GM12878 (cell line): Measurements from ENCODE around the gene LRRC45. TPM values are rescaled to one million over a fixed set of nuclear protein-coding genes. Genes with fewer than 3 reads are reported as not detected.

Source experiments
- ATAC-seq: fragments of 200-7000 bp; cut with Tn5 transposase; 3 replicates; pipeline ENCODE4 v1.9.1; 2020; ENCODE audit warnings: mild to moderate bottlenecking, moderate library complexity
- BruUV-seq: library from RNA; stranded (reverse); fragments of 400-500 nt; replicated peaks from 2 replicates; lab custom pipeline; 2021; lab: Mats Ljungman, UMichigan
- CTCF ChIA-PET: fragments of 300-600 bp; sonication (Branson Sonifier 250); formaldehyde crosslinking; extraction: SDS; loops from one replicate; lab custom pipeline; 2021; ENCODE audit warnings: inconsistent platforms; lab: Yijun Ruan, JAX
- POLR2A ChIA-PET: fragments of 350-600 bp; formaldehyde crosslinking; extraction: SDS; loops from one replicate; lab custom pipeline; 2021; ENCODE audit warnings: inconsistent platforms; lab: Charles Lee
- RAD21 ChIA-PET: fragments of 300-600 bp; sonication (Branson Sonifier 250); formaldehyde crosslinking; loops from one replicate; lab custom pipeline; 2023; ENCODE audit warnings: antibody characterized with exemption; ENCODE audit not compliant: unreplicated experiment; lab: Charles Lee
- SMC1A ChIA-PET: fragments of 300-600 bp; sonication (Branson Sonifier 250); formaldehyde crosslinking; loops from one replicate; lab custom pipeline; 2023; ENCODE audit not compliant: unreplicated experiment, uncharacterized antibody; lab: Charles Lee
- DNase-seq: peaks from one replicate; pipeline ENCODE4 v3.0.0-alpha.2; 2011; ENCODE audit warnings: low read depth, low spot score
- FAIRE-seq: peaks from 3 replicates; lab custom pipeline; 2011; peaks lifted over from hg19 to GRCh38; lab: Jason Lieb, UNC
- H2AFZ ChIP-seq: 2 replicates; pipeline ENCODE4 v1.6.0; 2011; ENCODE audit warnings: low read depth, low read length, control low read depth; ENCODE audit not compliant: control insufficient read depth
- H3K27ac ChIP-seq: 2 replicates; pipeline ENCODE4 v1.5.1; 2011; ENCODE audit warnings: control low read depth; ENCODE audit not compliant: control insufficient read depth, insufficient read depth
- H3K27me3 ChIP-seq, 2 experiments: replicated peaks in 1 of 2; 2 replicates each; pipeline versions ENCODE4 v1.6.0 to v1.6.1; 2011; ENCODE audit warnings: low read length in 1 of 2; ENCODE audit not compliant: control insufficient read depth in 2 of 2, insufficient read depth in 2 of 2
- H3K36me3 ChIP-seq, 2 experiments: 2 replicates each; pipeline ENCODE4 v1.5.1; 2011; ENCODE audit warnings: low read length in 1 of 2; ENCODE audit not compliant: control insufficient read depth in 2 of 2, insufficient read depth in 2 of 2
- H3K4me1 ChIP-seq: 2 replicates; pipeline ENCODE4 v1.6.1; 2011; ENCODE audit warnings: mild to moderate bottlenecking, low read length, moderate library complexity, mixed read lengths; ENCODE audit not compliant: control insufficient read depth, insufficient read depth
- H3K4me2 ChIP-seq: 2 replicates; pipeline ENCODE4 v1.6.0; 2011; ENCODE audit warnings: control low read depth; ENCODE audit not compliant: control insufficient read depth, insufficient read depth
- H3K4me3 ChIP-seq: fragments of 200-600 bp; sonication (generic); 2 replicates; pipeline ENCODE4 v1.5.1; 2016
- H3K79me2 ChIP-seq: 2 replicates; pipeline ENCODE4 v1.6.0; 2011; ENCODE audit warnings: low read length; ENCODE audit not compliant: control insufficient read depth, insufficient read depth
- H3K9ac ChIP-seq: 2 replicates; pipeline ENCODE4 v1.8.0; 2011; ENCODE audit warnings: low read length, control low read depth, mixed read lengths; ENCODE audit not compliant: control insufficient read depth, insufficient read depth
- H3K9me3 ChIP-seq: replicated peaks from 3 replicates; pipeline ENCODE4 v1.5.1; 2011; ENCODE audit warnings: mild to moderate bottlenecking, low read length; ENCODE audit not compliant: control insufficient read depth, insufficient read depth
- H4K20me1 ChIP-seq: 2 replicates; pipeline ENCODE4 v1.6.0; 2011; ENCODE audit not compliant: control insufficient read depth, insufficient read depth
- ASH2L ChIP-seq: fragments of 300-600, 200-600 bp; sonication (generic); IDR thresholded peaks from 2 replicates; pipeline ENCODE4 v1.6.1; 2017; ENCODE audit warnings: low read depth, mild to moderate bottlenecking, borderline replicate concordance
- HCFC1 ChIP-seq: fragments of 150-350 bp; IDR thresholded peaks from 2 replicates; pipeline ENCODE4 v1.6.1; 2014; ENCODE audit warnings: low read length
- MYC ChIP-seq: IDR thresholded peaks from 2 replicates; pipeline ENCODE4 v1.6.1; 2011; ENCODE audit warnings: mild to moderate bottlenecking, low read length, moderate library complexity, inconsistent platforms; ENCODE audit not compliant: insufficient read depth, insufficient replicate concordance, insufficient read length, severe bottlenecking
- NR2F1 ChIP-seq: fragments of 450-650 bp; conservative IDR thresholded peaks from 2 replicates; pipeline ENCODE4 v1.6.1; 2017; ENCODE audit warnings: mild to moderate bottlenecking
- PAX8 ChIP-seq: fragments of 450-650 bp; IDR thresholded peaks from 2 replicates; pipeline ENCODE4 v1.6.1; 2017; ENCODE audit warnings: mild to moderate bottlenecking, moderate library complexity
- TCF7 ChIP-seq: IDR thresholded peaks from 2 replicates; pipeline ENCODE4 v1.6.1; 2014; ENCODE audit warnings: antibody characterized with exemption, borderline replicate concordance
- YY1 ChIP-seq: IDR thresholded peaks from 2 replicates; pipeline ENCODE4 v1.6.1; 2011; ENCODE audit warnings: low read depth, mild to moderate bottlenecking, low read length
- WGBS: methylation state at CpG from one replicate; pipeline ENCODE4 v1.1.6; 2016; ENCODE audit warnings: low lambda C conversion rate; ENCODE audit not compliant: insufficient replicate concordance, insufficient coverage; ENCODE audit errors: missing lambda C conversion rate; 5-methylcytosine and 5-hydroxymethylcytosine counted together
- in situ Hi-C: fragments of 300-500 bp; cut with MboI; formaldehyde crosslinking; loops from 9 replicates; pipeline ENCODE4 v1.14.3; 2018; ENCODE audit warnings: mixed read lengths
- intact Hi-C: fragments of 100-400 bp; cut with micrococcal nuclease; formaldehyde crosslinking; loops from one replicate; pipeline ENCODE4 v1.14.2; 2022; ENCODE audit not compliant: unreplicated experiment
- polyA plus RNA-seq, 11 experiments: library from polyadenylated mRNA; depleted of rRNA in 4 of 11; unstranded in 6 of 11; stranded (reverse) in 5 of 11; fragments of >200 nt; fragmentation: Nextera tagmentation in 4 of 11; fragmentation: Illumina TruSeq in 1 of 11; extraction: Ambion mirVana in 4 of 11; extraction: Trizol in 1 of 11; gene quantifications; 1 replicate in 1 of 11; 2 replicates in 10 of 11; pipeline versions ENCODE4 v1.2.1 to v1.2.3, GENCODE V29; 2011 to 2016; ENCODE audit warnings: inconsistent platforms in 2 of 11, missing spikeins in 2 of 11, low read depth in 1 of 11
- total RNA-seq, 4 experiments: library from RNA; depleted of rRNA in 3 of 4; stranded (reverse); fragments of >200 nt in 3 of 4; fragmentation: Illumina TruSeq in 1 of 4; extraction: Trizol in 1 of 4; gene quantifications; 2 replicates each; pipeline versions ENCODE4 v1.2.1 to v1.2.3, GENCODE V29; 2013 to 2021
- TF ChIP-seq, protein P1 (sequence below): IDR thresholded peaks from 2 replicates; pipeline ENCODE4 v1.6.1; 2011; ENCODE audit warnings: borderline replicate concordance, low read depth, mild to moderate bottlenecking, moderate library complexity, low read length; ENCODE audit not compliant: insufficient read depth, poor library complexity, severe bottlenecking

LRRC45 gene
- total and polyA plus RNA-seq, 10 of the 15 experiments (the other 5 are each of a cell fraction or from before 2014, with no cell fraction given): 0.03 to 27.7 (median 10.4) TPM

DNA sequence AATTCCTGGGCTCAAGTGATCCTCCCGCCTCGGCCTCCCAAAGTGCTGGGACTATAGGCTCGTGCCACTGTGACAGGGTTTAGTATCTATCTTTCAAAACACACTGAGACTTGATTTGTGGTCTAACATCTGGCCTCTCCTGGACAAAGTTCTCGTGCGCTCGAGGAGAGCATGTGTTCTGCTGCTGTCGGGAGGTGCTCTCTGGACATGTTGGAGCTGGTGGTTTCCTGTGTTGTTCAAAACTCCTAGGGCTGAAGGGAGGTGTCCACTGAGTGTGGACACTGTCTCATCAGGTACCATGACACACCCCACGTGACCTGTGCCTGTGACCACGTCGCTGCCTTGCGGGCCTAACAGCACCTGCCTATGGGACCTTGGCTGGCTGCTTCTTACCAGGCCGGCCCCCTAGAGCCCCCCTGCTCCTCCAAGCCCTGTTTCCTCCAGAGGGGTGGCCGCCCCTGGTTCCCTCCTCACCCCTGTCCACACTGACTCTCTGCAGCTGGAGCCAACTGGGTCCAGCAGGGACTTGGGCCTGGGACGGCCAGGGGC, 22.9 kb downstream of the LRRC45 start (continued):
- TF ChIP-seq MYC: no peak
- TF ChIP-seq ASH2L: no peak
- TF ChIP-seq TCF7: no peak
- TF ChIP-seq, protein P1, sequence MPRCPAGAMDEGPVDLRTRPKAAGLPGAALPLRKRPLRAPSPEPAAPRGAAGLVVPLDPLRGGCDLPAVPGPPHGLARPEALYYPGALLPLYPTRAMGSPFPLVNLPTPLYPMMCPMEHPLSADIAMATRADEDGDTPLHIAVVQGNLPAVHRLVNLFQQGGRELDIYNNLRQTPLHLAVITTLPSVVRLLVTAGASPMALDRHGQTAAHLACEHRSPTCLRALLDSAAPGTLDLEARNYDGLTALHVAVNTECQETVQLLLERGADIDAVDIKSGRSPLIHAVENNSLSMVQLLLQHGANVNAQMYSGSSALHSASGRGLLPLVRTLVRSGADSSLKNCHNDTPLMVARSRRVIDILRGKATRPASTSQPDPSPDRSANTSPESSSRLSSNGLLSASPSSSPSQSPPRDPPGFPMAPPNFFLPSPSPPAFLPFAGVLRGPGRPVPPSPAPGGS: no peak
- no peak for TF ChIP-seq HCFC1
- TF ChIP-seq NR2F1: no peak

DNA sequence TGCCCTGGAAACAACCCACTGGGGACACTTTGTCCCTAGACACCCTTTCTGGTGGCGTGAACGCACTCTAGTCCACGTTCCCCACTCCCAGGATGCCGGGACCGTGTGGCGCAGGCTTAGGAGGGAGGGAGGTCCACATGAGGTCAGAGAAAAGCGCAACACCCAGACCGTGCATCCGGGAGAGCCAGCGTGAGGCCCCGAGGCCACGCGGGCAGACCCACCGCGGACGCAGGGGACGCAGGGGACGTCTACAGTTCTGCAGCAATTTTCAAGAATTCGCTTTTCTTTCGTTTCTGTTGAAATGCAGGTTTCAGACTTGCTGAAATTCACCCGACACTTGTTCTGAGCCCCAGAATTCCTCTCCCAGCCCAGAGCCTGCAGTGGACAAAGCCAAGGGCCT, 23.8 kb downstream of the LRRC45 start:
- Histone ChIP-seq H3K36me3 (no peaks in the 10 kb centered on the region), H3K27me3 (no peaks in the 10 kb centered on the region), H3K9me3 (no peaks in the 10 kb centered on the region), H3K4me2 (no peak overlapping the region), H2AFZ (no peak overlapping the region), H3K27ac (no peak overlapping the region), H3K9ac (no peak overlapping the region), H3K79me2 (no peaks in the 10 kb centered on the region; the same call in 1 of the 2 replicates), H3K4me3 (no peak overlapping the region), H3K4me1 (no peaks in the 10 kb centered on the region), H4K20me1 (no peaks in the 10 kb centered on the region)
- intact Hi-C loops (no loop called here), in situ Hi-C loops (no loop called here)
- WGBS: 94% methylated on average over 20 of the region's 21 CpGs
- ChIA-PET POLR2A (no interaction called here), RAD21 (no interaction called here), SMC1A (no interaction called here), CTCF (no interaction called here)
- TF ChIP-seq PAX8 (no peak), YY1 (no peak)
- BruUV-seq: no TSS peak
- DNase-seq (no peak), FAIRE-seq (no peak), ATAC-seq (no peak)
